ENCODE data around the gene PXMP2.
"Not testable (repeated sequence)": the region's sequence is repeated elsewhere in the genome, so short reads cannot be mapped to it uniquely, and the experiment has no call there.

The PXMP2 gene

GRCh38 chr12:132753670-132754069 is 66.3 kb downstream of the PXMP2 start:
- not testable (repeated sequence) for DNase-seq (ENCODE audit: low read depth)

GRCh38 chr12:132754160-132754932 is 67.0 kb downstream of the PXMP2 start:
- DNase-seq (ENCODE audit: low read depth) = no peak

Measured in fibroblast of gingiva (primary cell).